ENCODE measurements around the gene RAD51B.

GRCh38 chr14:67955261-67955660 is 135.7 kb downstream of the RAD51B start:
- no peak for TF ChIP-seq CTCF (IDR thresholded peaks at IDR 0.05; ENCODE audit: low read length)
- TF ChIP-seq EZH2 (optimal IDR thresholded peaks at IDR 0.05; ENCODE audit: low read depth, low read length) = no peak
